ENCODE measurements around the gene CNGA3. TPM values are rescaled to one million over a fixed set of nuclear protein-coding genes. Genes with fewer than 3 reads are reported as not detected.

CNGA3 gene
- total and polyA plus RNA-seq, 8 donors = 0.12 to 6.4 (median 0.14) TPM; not detected in 3

- intact Hi-C loops (cut with DNase I; ENCODE audit: low total_unique reads) = no loop called here
- Histone ChIP-seq H3K27ac (peak overlapping the region in 2 of 5 donors; percentile 55 to 81), H3K27me3 (peaks cover 0 to 33% (median 0%) of the 10 kb centered on the region in 3 donors), H3K36me3 (no peaks in the 10 kb centered on the region), H3K4me1 (peaks cover 0 to 15% (median 11%) of the 10 kb centered on the region in 4 donors), H3K9me3 (no peaks in the 10 kb centered on the region), H3K4me3 (no peak overlapping the region)
- TF ChIP-seq POLR2AphosphoS5 (IDR thresholded peaks at IDR 0.05) (no peak), POLR2A (IDR thresholded peaks at IDR 0.05) (no peak), EP300 (IDR thresholded peaks at IDR 0.05) (no peak), CTCF (IDR thresholded peaks at IDR 0.05) (no peak)
- 66 to 84% (median 78%) methylated on average over 3 to 4 of the region's 4 CpGs for WGBS, 5 donors
- no peak for DNase-seq
These were observed 37.7 kb upstream of the CNGA3 start for GRCh38 chr2:98308532-98308931.

- WGBS, 5 donors = 86 to 91% (median 88%) methylated on average over 11 of the region's 11 CpGs
- H3K9me3 ChIP-seq = no peaks in the 10 kb centered on the region
- H3K27ac ChIP-seq = no peak overlapping the region
- peaks cover 0 to 33% (median 0%) of the 10 kb centered on the region in 3 donors for H3K27me3 ChIP-seq
- DNase-seq = no peak
- H3K4me1 ChIP-seq = peaks cover 0 to 15% (median 11%) of the 10 kb centered on the region in 4 donors
- H3K4me3 ChIP-seq = no peak overlapping the region
- H3K36me3 ChIP-seq = no peaks in the 10 kb centered on the region
- intact Hi-C loops (cut with DNase I; ENCODE audit: low total_unique reads) = no loop called here
- TF ChIP-seq EP300 (IDR thresholded peaks at IDR 0.05) (no peak), POLR2AphosphoS5 (IDR thresholded peaks at IDR 0.05) (no peak), CTCF (IDR thresholded peaks at IDR 0.05) (no peak), POLR2A (IDR thresholded peaks at IDR 0.05) (no peak)
These were observed 36.7 kb upstream of the CNGA3 start for GRCh38 chr2:98309580-98309979.

GRCh38 chr2:98310010-98310409 lies 36.2 kb upstream of the CNGA3 start:
- 64 to 72% (median 67%) methylated on average over 4 of the region's 4 CpGs for WGBS, 5 donors
- TF ChIP-seq POLR2A (IDR thresholded peaks at IDR 0.05) = no peak
- no peak for TF ChIP-seq EP300 (IDR thresholded peaks at IDR 0.05)
- no peak for TF ChIP-seq POLR2AphosphoS5 (IDR thresholded peaks at IDR 0.05)
- TF ChIP-seq CTCF (IDR thresholded peaks at IDR 0.05) = no peak
- intact Hi-C loops (cut with DNase I; ENCODE audit: low total_unique reads) = no loop called here

GRCh38 chr2:98311090-98311489 lies 35.2 kb upstream of the CNGA3 start:
- no peak overlapping the region for H3K27ac ChIP-seq
- H3K4me1 ChIP-seq = peaks cover 0 to 15% (median 11%) of the 10 kb centered on the region in 4 donors
- no peak overlapping the region for H3K4me3 ChIP-seq
- no peak for DNase-seq
- 74 to 86% (median 75%) methylated on average over 3 of the region's 3 CpGs for WGBS, 5 donors
- no peaks in the 10 kb centered on the region for H3K36me3 ChIP-seq
- no peaks in the 10 kb centered on the region for H3K9me3 ChIP-seq
- intact Hi-C loops (cut with DNase I; ENCODE audit: low total_unique reads) = no loop called here
- H3K27me3 ChIP-seq = peaks cover 0 to 20% (median 0%) of the 10 kb centered on the region in 3 donors
- no peak for TF ChIP-seq POLR2A (IDR thresholded peaks at IDR 0.05)
- no peak for TF ChIP-seq CTCF (IDR thresholded peaks at IDR 0.05)
- TF ChIP-seq POLR2AphosphoS5 (IDR thresholded peaks at IDR 0.05) = no peak
- TF ChIP-seq EP300 (IDR thresholded peaks at IDR 0.05) = no peak

More at GRCh38 chr2:98310010-98310409, 36.2 kb upstream of the CNGA3 start:
- Histone ChIP-seq H3K27me3 (peaks cover 0 to 31% (median 0%) of the 10 kb centered on the region in 3 donors), H3K36me3 (no peaks in the 10 kb centered on the region), H3K27ac (no peak overlapping the region), H3K9me3 (no peaks in the 10 kb centered on the region), H3K4me3 (no peak overlapping the region), H3K4me1 (peaks cover 0 to 15% (median 11%) of the 10 kb centered on the region in 4 donors)
- no peak for DNase-seq
